Prostate gland (tissue), 2 donors: ENCODE measurements around the gene KRT14. TPM values are rescaled to one million over a fixed set of nuclear protein-coding genes. Genes with fewer than 3 reads are reported as not detected.
"Not testable (repeated sequence)": the region's sequence is repeated elsewhere in the genome, so short reads cannot be mapped to it uniquely, and the experiment has no call there.

Experiments
- DNase-seq: peaks from one replicate; pipeline ENCODE4 v3.0.0-alpha.2; 2019; ENCODE audit warnings: low spot score
- H3K27ac ChIP-seq, 2 donors: fragments of 200-600 bp; sonication (generic); 2 replicates each; pipeline ENCODE4 v1.5.1; 2017 to 2019
- H3K27me3 ChIP-seq: fragments of 200-600 bp; sonication (generic); replicated peaks from 2 replicates; pipeline ENCODE4 v1.5.1; 2019; ENCODE audit not compliant: insufficient read depth
- H3K36me3 ChIP-seq, 2 donors: fragments of 200-600 bp; sonication (generic); 1 replicate in 1 of 2; 2 replicates in 1 of 2; pipeline versions ENCODE4 v1.5.1 to v1.8.1; 2017 to 2019
- H3K4me1 ChIP-seq: fragments of 200-600 bp; sonication (generic); replicated peaks from 2 replicates; pipeline ENCODE4 v1.5.1; 2019
- H3K4me3 ChIP-seq, 2 donors: fragments of 200-600 bp; sonication (generic); 2 replicates each; pipeline ENCODE4 v1.5.1; 2017 to 2019
- H3K9me3 ChIP-seq: fragments of 200-600 bp; sonication (generic); 2 replicates; pipeline ENCODE4 v1.5.1; 2017
- CTCF ChIP-seq, 4 experiments: fragments of 200-600 bp in 2 of 4; fragments of 450-650 bp in 2 of 4; sonication (generic) in 2 of 4; IDR thresholded peaks; 1 replicate in 3 of 4; 2 replicates in 1 of 4; pipeline ENCODE4 v1.5.1; 2016 to 2019; ENCODE audit warnings: antibody characterized with exemption in 4 of 4, mild to moderate bottlenecking in 2 of 4, moderate library complexity in 2 of 4
- POLR2A ChIP-seq: fragments of 450-650 bp; IDR thresholded peaks from one replicate; pipeline ENCODE4 v1.6.1; 2016; ENCODE audit warnings: antibody characterized with exemption, mild to moderate bottlenecking
- POLR2AphosphoS5 ChIP-seq: sonication (generic); formaldehyde crosslinking; IDR thresholded peaks from one replicate; pipeline ENCODE4 v1.6.1; 2017; ENCODE audit warnings: antibody characterized with exemption
- WGBS: methylation state at CpG from one replicate; pipeline ENCODE4 v1.1.5; 2018; 5-methylcytosine and 5-hydroxymethylcytosine counted together
- intact Hi-C: fragments of 100-400 bp; cut with DNase I; formaldehyde crosslinking; loops from one replicate; pipeline ENCODE4 v1.14.2; 2022
- total RNA-seq, 2 donors: library from RNA; depleted of rRNA; stranded (reverse); fragments of >200 nt; gene quantifications; one replicate each; pipeline ENCODE4 v1.1.0, GENCODE V29; 2016

The KRT14 gene
- total RNA-seq, 2 donors from 2014 or later: 28.1 to 298 TPM

- no peak overlapping the region for H3K4me3 ChIP-seq
- intact Hi-C loops: no loop called here
- DNase-seq: no peak
Measured at GRCh38 chr17:41617698-41618097, 31.0 kb upstream of the KRT14 start.

GRCh38 chr17:41617136-41617535 is 30.4 kb upstream of the KRT14 start:
- Histone ChIP-seq H3K9me3 (no peaks in the 10 kb centered on the region), H3K36me3 (no peaks in the 10 kb centered on the region), H3K27ac (no peak overlapping the region), H3K27me3 (no peaks in the 10 kb centered on the region), H3K4me1 (no peaks in the 10 kb centered on the region), H3K4me3 (no peak overlapping the region)
- DNase-seq: no peak
- TF ChIP-seq POLR2A: no peak
- no peak for TF ChIP-seq CTCF (IDR thresholded peaks at IDR 0.05)
- TF ChIP-seq POLR2AphosphoS5: no peak
- intact Hi-C loops: no loop called here
- WGBS: 95% methylated on average over 3 of the region's 3 CpGs

More at GRCh38 chr17:41617698-41618097, 31.0 kb upstream of the KRT14 start:
- no peaks in the 10 kb centered on the region for H3K36me3 ChIP-seq
- H3K4me1 ChIP-seq: no peaks in the 10 kb centered on the region
- no peaks in the 10 kb centered on the region for H3K9me3 ChIP-seq
- H3K27ac ChIP-seq: no peak overlapping the region
- 40% methylated on average over 11 of the region's 11 CpGs for WGBS
- no peaks in the 10 kb centered on the region for H3K27me3 ChIP-seq
- TF ChIP-seq POLR2AphosphoS5 (no peak), CTCF (IDR thresholded peaks at IDR 0.05) (no peak), POLR2A (peak; percentile 18)

- intact Hi-C loops, H3K4me3 ChIP-seq, H3K27me3 ChIP-seq, H3K36me3 ChIP-seq, DNase-seq, H3K9me3 ChIP-seq, H3K4me1 ChIP-seq, H3K27ac ChIP-seq: not testable (repeated sequence)
- 89% methylated on average over 4 of the region's 4 CpGs for WGBS
Measured at GRCh38 chr17:41616486-41616885, 29.8 kb upstream of the KRT14 start.

- no peaks in the 10 kb centered on the region for H3K9me3 ChIP-seq
- TF ChIP-seq CTCF (IDR thresholded peaks at IDR 0.05) (no peak), POLR2AphosphoS5 (peak; percentile 56)
- H3K4me1 ChIP-seq: no peaks in the 10 kb centered on the region
- no peak overlapping the region for H3K27ac ChIP-seq
- peak; percentile 57 for DNase-seq
- 17% methylated on average over 7 of the region's 7 CpGs for WGBS
- no peaks in the 10 kb centered on the region for H3K27me3 ChIP-seq
- intact Hi-C loops: no loop called here
- no peaks in the 10 kb centered on the region for H3K36me3 ChIP-seq
- H3K4me3 ChIP-seq: no peak overlapping the region
Measured at GRCh38 chr17:41615454-41615853, 28.8 kb upstream of the KRT14 start.

GRCh38 chr17:41614767-41615166 is 28.1 kb upstream of the KRT14 start:
- DNase-seq, H3K9me3 ChIP-seq, H3K27me3 ChIP-seq, H3K27ac ChIP-seq, H3K4me1 ChIP-seq, H3K4me3 ChIP-seq, H3K36me3 ChIP-seq, intact Hi-C loops: not testable (repeated sequence)
- 77% methylated on average over 9 of the region's 9 CpGs for WGBS

GRCh38 chr17:41614098-41614497 is 27.4 kb upstream of the KRT14 start:
- intact Hi-C loops: no loop called here
- DNase-seq: no peak

More at GRCh38 chr17:41614098-41614497, 27.4 kb upstream of the KRT14 start:
- no peak for TF ChIP-seq CTCF (IDR thresholded peaks at IDR 0.05)
- no peak for TF ChIP-seq POLR2AphosphoS5
- no peak for TF ChIP-seq POLR2A
- no peak overlapping the region for H3K4me3 ChIP-seq
- no peaks in the 10 kb centered on the region for H3K36me3 ChIP-seq
- H3K9me3 ChIP-seq: no peaks in the 10 kb centered on the region
- H3K4me1 ChIP-seq: no peaks in the 10 kb centered on the region
- no peak overlapping the region for H3K27ac ChIP-seq
- no peaks in the 10 kb centered on the region for H3K27me3 ChIP-seq
- 90% methylated on average over 5 of the region's 5 CpGs for WGBS
